EH (cell line): ENCODE measurements around the gene CDK2.
"Not testable (repeated sequence)": the region's sequence is repeated elsewhere in the genome, so short reads cannot be mapped to it uniquely, and the experiment has no call there.

ENCODE experiments used
- DNase-seq: peaks from one replicate; pipeline ENCODE4 v3.0.0-alpha.2; 2015; ENCODE audit warnings: low read depth

The CDK2 gene

GRCh38 chr12:55981882-55982281 is 15.3 kb downstream of the CDK2 start:
- DNase-seq = not testable (repeated sequence)

- DNase-seq = no peak
Observed at GRCh38 chr12:55982319-55982936, 15.8 kb downstream of the CDK2 start.

GRCh38 chr12:55983232-55983842 is 16.7 kb downstream of the CDK2 start:
- DNase-seq = no peak

GRCh38 chr12:55984861-55985260 is 18.2 kb downstream of the CDK2 start:
- DNase-seq = no peak

GRCh38 chr12:55985341-55985740 is 18.7 kb downstream of the CDK2 start:
- no peak for DNase-seq

- not testable (repeated sequence) for DNase-seq
Observed at GRCh38 chr12:55985976-55986375, 19.3 kb downstream of the CDK2 start.

- no peak for DNase-seq
Observed at GRCh38 chr12:55991110-55991509, 24.5 kb downstream of the CDK2 start.

- no peak for DNase-seq
Observed at GRCh38 chr12:55993230-55993853, 26.7 kb downstream of the CDK2 start.

- no peak for DNase-seq
Observed at GRCh38 chr12:55995366-55995765, 28.7 kb downstream of the CDK2 start.

GRCh38 chr12:55996201-55996714 is 29.6 kb downstream of the CDK2 start:
- DNase-seq = peak; percentile 70

- DNase-seq = peak; percentile 98
Observed at GRCh38 chr12:55996715-55997534, 30.3 kb downstream of the CDK2 start, which contains the start of gene SUOX. TSS of gene SUOX (plus strand) at chr12:55997276. CDS start at chr12:56002222, 4,946 bp downstream.

- DNase-seq = no peak
Observed at GRCh38 chr12:55997535-55997859, 30.9 kb downstream of the CDK2 start.

- not testable (repeated sequence) for DNase-seq
Observed at GRCh38 chr12:55999522-55999921, 32.9 kb downstream of the CDK2 start.

GRCh38 chr12:55999999-56000540 is 33.4 kb downstream of the CDK2 start:
- not testable (repeated sequence) for DNase-seq

GRCh38 chr12:56001487-56002100 is 35.0 kb downstream of the CDK2 start:
- DNase-seq = no peak

GRCh38 chr12:56003376-56003775 is 36.7 kb downstream of the CDK2 start:
- DNase-seq = not testable (repeated sequence)

- no peak for DNase-seq
Observed at GRCh38 chr12:56004211-56004610, 37.6 kb downstream of the CDK2 start.

GRCh38 chr12:56007564-56008559 is 41.2 kb downstream of the CDK2 start:
- peak; percentile 35 for DNase-seq

GRCh38 chr12:56010111-56010570 is 43.5 kb downstream of the CDK2 start:
- DNase-seq = no peak

- no peak for DNase-seq
Observed at GRCh38 chr12:56011509-56012090, 45.0 kb downstream of the CDK2 start.
